NCI-H1105 (cell line): ENCODE results near the gene THSD4.
A peak's percentile ranks its signal among the peaks of the same experiment; 100 is the strongest.

Experiments
- DNase-seq: peaks from one replicate; lab custom pipeline; 2025; lab: John Stamatoyannopoulos, UW

THSD4 gene

DNA sequence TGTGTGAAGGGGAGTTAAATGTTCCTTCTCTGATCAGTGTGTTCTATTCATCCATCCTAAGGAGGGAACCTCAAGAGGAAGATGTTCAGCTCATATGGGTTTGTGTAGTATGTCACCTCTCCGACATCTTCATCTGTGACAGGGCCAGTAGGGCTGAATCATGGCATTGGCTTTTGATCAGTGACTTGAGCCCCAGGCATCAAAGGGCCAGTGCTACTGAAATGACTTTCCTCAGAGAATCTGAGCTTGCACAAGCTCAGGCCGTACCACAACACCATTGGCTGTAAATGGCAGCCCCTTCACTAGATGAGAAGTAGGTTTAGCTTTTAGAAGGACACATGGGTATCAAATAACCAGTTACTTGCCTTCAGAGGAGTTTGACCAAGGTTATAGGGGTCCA, 511.9 kb downstream of the THSD4 start:
- DNase-seq, result no peak

DNA sequence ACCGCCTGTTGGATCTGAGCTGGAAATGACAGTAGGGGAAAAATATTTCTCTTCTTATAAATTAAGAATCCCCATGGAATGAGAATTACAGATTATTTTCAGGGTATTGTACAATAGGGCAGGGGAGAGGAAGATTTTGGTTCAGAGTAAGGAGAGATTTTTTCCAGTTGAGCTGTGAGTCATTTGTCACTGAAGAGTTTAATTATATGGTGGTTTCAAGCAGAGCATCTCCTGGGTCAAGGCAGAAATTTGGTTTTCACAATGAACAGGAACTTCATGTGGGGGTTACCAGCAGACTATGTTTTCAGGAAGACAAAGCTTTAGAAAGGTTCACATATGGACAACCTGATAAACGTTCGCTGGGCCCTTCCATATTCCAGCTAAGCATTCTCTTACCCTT, 512.3 kb downstream of the THSD4 start:
- no peak for DNase-seq

DNA sequence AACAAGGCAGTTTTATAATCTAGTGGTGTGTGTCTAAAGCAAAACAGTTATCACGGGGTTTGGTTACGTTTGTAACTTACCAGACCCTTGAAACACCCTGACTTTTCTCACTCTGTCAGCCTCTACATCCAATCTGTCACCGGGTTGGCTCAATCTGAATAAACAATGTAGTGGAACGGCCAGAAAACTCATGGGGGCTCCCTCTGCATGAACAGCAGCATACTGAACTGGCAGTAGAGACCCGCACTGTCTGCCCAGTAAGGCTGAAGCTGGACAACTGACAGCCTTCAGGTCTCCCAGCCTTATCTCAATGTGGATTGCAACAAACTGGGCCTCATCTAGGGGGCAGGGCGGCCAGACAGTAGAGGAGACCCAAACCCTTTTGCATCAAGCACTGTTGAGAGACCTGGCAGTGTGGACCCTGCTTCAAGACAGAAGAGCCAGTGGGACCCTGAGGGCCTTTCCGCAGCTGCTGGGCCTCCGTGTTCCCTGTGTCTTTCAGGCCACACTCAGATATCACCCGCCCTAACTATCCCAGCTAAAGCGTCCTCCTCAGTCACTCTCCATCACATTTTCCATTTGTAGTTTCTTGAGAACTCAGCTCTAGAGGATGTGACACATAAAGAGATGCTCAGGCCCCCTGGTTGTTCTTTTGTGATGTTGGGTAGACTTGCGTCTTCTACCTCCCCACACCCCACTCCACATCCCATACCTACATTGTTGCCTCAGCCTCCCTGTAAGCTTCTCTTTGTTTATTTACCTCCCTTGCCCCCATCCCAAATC, 513.9 kb downstream of the THSD4 start:
- no peak for DNase-seq

DNA sequence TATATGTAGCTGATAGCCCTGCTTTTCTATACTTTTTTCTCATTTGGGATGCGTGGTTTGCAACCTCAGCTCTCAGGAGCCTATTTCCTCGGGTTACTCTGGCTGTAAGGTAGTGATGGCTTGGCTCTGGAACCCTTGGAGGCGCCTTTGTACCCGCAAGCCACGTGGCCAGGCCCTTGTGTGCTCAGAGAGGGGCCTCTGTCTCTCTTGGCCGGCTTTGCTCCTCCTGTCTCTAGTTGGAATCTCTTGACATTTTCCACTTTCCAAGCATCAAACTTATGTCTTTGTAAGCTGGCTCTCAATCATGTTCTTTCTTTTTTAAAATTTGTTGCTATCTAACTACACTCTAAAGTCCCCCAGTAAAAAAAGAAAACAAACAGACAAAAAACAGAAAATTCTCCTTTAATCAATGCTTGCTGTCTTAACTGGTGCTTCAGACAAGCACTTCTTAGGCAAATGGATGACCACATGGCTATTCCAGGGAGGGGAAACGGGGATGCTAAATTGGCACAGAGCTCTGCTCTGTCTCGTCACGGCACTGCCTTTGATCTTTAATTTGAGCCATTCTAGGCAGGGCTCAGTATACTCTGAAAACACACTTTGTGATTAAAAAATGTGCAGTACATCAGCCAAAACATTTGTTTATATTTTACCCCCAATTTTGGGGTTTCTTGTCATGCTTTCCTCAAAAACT, 514.7 kb downstream of the THSD4 start:
- DNase-seq, result no peak

DNA sequence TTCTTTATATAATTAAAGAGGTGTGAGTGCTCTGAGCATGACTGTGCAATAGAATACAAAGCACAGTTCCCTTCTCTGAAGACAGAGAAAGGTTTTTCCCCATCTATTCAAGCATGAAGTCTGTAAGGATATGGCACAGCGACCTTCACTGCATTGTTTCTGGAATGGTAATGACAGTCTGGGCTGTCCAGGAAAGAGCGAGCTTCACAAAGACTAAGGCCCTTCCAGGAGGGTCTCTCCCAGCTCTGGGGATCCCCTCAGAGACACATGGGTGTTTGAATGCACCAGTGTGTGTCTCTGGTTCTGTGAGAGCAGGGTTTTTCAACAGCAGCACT, 515.2 kb downstream of the THSD4 start:
- DNase-seq, result no peak

DNA sequence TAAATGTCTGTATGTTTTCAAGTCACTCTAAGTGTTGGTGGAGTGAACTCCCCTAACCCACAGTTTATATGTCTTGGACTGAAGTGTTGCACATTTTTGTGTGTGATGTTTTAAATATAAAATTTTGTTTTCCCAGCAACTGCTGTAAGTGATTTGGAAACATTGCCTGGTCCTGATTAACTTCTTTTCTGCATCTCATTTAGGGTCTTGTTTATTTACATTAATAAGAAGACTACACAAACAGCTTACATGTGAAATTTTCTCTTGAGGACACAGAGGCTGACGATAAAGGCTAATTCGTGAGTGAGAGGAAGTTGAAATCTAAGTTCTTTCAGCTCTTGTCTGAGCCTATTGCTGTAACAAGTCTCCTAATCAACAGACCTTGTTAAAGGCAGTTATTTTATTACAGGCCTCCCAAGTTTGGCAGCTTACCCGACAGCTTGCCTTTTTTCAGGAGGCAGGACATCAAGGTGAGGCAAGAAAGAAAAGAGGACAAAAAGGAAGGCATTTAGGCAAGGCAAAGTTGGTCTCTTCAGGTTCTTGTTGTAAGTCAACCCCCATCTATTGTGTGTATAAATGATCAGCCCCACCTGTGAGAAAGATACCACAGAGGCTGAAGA, 517.4 kb downstream of the THSD4 start:
- DNase-seq, result no peak

DNA sequence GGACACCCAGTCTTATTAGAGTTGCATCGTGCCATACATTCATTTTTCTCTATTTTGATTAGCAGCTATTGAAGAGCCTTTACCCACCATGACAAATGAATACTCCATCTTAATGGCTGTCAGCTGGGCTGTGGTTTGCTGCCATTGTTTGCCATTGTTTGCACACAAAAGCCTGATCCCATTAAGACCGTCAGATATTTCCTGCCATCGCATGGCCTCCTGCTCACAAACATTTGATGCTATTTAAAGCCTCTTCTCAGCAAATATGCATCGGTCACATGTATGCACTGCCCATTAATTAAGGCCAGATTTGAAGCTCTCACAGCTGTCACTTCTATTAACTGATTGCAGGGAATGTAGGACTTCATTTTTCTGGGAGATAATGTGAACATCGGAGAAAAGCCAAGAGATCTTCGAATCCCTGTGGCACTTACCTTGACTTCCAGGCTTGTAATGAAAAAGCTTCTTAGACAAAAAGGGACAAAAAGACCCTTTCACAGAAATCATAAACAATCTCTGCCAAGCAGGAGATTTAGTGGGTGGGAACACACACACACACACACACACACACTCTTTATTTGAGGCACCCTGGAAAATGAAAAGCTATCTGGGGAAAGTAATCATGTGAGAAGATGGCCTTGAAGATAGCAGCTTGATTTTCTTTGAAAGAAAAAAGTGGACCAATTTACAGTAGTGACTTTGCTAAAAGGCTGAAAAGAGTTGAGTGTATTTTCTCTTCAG, 519.7 kb downstream of the THSD4 start:
- peak; percentile 91 for DNase-seq

DNA sequence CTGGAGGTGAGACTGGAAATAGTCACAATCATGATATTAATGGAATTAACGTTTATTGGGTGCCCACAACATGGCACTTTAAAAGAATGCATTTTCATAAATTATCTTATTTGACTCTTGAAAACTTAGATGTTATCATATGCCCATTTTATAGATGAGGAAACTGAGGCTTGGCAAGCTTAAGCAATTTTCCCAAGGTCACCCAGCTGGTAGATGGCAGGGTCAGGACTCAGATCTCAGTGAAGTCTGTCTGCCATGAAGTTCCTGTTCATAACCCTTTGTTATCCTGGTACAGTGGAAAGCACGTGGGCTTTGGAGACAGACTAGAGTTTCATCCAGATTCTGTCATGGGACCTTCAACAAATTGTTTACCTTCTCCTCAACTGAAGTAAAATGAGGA, 520.5 kb downstream of the THSD4 start:
- no peak for DNase-seq

DNA sequence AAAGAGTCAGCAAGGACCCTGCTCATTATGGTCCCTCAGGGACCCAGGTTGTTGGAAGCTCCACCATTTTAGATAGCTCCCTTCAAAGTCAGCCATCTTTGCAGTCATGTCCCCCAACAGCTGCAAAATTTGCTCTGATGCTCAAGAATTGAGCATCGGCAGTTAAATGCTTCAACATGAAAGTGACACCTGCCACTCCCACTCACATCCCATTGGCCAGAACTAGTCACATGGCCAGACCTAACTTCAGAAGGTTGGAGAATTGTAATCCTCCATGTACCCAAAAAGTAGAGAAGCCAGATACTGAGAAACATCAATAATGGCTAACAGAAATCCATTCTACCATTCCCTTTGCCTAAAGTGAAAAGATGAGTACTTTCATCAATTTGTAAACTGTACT, 523.6 kb downstream of the THSD4 start:
- no peak for DNase-seq

DNA sequence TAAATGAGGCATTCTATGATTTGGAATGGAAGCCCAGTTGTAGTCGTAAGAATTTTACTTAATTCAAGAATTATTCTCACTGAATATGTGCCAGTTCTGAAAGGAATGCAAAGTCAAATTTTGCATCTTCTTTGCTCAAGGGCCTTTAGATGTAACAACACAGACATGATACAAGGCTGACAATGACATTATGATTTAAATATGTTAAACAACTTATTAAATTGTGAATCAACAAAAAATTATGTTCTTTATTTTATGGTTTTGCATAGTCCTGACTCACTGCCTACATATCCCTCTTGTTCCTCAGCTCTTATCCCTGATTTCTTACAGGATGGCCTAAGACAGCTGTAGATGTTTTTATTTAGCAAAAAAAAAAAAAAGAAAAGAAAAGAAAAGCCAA, 524.2 kb downstream of the THSD4 start:
- no peak for DNase-seq

DNA sequence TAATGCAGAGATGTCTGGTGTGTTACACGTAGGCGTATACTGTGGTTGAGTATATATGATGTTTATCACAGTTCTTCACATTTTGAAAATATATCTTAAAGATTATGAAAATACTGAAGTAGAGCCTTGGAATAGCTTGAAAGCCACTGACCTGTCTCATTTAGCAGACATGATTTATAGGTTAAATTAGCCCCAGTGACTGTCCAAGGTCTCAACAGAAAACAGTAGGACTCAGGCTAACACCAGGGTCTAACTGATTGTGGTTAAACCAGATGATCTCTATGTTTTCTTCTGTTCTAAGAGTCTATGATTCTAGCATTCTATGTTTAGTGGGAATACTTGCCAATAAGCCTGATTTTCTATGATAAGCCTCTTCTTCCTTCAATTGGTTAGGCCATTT, 528.6 kb downstream of the THSD4 start:
- DNase-seq, result no peak

DNA sequence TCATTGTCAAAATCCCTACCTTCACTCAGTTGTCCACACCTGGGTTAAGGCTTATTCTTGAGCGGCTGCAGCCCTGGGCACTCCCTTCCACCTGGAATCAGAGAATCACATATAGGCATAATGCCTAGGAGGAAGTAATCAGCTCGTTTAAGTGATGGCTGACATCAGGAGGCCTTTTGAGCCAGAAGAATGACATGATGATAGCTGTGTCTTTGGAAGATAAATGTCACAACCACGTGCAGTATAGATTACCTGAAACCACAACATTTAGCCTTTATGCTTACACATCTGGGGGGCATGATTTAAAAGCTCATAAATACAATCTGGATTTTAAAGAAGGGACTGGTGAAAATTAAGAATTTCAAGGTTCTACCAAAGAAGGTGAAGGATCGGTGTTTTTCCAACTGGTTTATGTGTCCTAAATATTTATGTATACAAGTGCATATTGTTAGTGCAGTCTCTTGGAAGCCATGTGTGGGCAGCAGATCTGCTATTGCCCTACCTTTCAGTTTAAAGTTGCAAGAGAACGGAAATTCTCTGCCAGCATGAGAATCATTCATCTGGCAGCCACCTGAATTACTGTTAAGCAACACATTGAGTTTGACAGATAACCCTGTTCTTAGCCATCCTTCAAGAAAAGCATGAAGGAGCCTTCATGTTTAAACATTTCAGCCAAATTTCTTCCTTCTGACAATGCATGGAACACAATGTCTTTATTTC, 531.7 kb downstream of the THSD4 start:
- DNase-seq, result no peak

DNA sequence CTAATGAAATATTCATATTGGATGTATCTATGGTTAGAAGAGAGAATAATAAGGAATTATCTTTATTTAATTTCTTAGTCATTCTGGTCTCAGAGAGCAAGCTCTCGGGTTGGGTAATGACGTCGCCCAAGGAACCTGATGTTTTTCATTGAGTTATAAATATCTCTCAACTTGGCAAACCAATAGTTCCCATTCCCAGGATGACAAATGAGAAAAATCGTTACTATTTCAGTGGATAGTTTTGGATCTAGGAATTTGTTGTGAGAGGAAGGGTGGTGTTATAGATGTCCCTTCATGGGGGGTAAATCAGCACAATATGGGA, 532.2 kb downstream of the THSD4 start:
- no peak for DNase-seq

DNA sequence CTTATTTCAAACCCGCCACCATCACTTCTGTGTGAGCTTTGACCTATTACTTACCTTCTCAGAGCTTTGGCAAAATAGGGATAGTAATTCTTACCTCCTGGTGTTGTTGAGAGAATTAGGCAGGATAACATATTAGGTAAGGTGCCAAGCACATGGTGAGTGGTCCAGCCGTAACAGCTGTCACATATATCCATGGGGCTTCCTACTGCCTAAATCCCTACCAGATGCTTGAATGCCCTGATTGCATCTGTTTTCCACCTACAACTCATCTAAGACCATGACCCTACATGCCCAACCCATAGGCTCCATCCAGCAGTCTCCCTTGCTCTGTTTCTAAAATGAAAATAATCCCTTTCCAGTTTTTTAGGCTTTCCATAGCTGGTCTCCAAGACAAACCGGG, 532.8 kb downstream of the THSD4 start:
- no peak for DNase-seq

DNA sequence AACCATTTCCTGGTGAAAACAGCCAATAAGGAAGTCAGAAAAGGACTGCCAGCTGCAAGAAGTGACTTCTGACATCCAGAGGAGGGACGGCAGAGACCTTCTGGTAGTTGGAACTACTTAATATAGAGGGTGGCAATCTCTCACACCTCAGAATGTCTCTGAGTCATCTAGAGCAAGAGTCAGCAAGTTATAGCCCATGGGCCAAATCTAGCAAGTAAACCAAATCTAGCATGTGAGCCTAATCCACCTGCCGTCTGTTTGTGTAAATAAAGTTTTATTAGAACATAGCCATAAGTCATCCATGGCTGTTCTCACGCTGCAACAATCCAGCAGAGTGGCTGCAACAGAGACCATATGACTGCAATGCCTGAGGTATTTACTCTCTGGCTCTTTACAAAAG, 534.6 kb downstream of the THSD4 start:
- no peak for DNase-seq

DNA sequence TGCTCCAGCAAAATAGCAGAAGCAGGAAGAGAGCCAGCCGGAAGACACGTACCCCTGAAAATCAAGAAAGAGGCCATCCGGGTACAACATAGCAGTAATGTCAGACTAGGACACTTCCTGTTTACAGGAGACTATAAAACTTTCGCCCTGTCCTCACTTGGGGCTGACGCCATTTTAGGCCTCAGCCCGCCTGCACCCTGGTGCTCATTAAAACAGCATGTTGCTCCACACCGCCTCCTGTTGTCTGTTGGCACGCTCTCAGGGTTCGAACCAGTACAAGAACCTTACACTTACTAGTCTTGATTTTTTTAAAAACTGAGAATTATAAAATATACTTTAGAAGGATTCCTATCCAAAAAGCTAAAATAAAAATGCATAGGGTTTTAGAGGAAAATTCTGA, 535.3 kb downstream of the THSD4 start:
- DNase-seq, result no peak

DNA sequence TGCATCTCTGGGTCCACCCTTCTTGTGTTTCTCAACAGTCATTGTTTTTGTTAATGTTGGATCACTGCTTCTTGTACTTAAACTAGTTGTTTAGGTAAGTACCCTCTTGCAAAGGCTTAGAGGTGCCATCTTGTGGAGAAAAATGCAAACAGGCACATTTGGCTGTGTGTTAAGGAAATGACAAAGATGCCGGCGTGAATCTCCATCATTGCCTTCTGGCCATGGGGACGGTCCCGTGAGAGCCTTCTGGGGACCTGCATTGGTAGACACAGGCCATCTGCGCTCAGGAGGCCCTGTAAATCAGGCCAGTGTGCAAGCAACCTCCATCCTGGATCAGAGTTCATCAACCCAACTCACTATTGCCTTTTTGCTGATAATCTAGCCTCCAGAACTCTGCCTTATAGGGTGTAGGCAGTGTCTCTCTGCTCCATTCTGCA, 536.5 kb downstream of the THSD4 start:
- peak; percentile 70 for DNase-seq

DNA sequence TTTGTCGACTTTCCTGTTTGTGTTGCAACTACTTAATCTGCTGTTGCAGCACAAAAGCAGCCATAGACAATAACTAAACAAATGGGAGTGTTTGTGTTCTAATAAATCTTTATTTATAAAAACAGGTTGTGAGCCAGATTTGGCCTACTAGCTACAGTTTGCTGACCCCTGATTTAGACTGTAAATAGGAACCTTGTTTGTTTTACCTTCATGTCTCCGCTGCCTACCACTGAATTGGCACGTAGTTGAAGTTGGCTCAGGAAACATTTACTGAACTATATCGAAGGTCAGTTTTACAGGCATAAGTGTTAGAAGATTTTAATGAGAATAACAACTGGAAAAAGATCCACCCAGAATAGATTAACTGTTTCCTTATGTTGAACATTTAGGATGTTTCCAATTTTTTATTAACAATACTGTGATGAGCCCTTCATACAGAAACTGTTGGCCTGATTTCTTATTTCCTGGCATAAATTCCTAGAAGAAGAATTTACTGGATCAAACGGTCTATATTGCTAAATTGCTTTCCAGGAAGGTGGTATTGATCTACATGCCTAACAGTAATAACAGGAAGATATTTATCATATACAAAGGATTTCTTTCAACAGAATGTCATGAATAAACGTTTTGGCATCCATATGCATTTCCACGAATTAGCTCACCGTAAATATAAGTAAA, 538.9 kb downstream of the THSD4 start:
- no peak for DNase-seq

DNA sequence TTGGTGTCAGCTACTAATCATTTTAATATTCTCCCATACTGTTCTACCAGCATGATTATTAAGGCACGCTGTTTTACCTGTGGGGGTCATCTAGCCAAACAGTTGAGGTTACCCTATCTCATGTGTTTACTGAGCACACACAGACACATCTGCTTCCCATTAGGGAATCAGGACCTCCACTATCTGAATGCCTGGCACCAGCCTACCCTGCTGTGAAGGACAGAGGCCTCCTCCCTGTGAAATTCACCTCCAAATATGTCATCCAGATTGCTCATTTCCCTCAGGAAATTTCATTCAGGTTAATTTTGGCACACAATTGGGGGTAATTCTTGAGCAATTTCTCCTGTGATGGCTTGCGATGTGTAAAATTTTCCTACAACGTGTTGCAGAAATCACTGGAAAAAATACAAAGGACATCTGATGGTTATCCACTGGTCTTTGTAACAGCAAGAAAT, 539.5 kb downstream of the THSD4 start:
- DNase-seq, result no peak

DNA sequence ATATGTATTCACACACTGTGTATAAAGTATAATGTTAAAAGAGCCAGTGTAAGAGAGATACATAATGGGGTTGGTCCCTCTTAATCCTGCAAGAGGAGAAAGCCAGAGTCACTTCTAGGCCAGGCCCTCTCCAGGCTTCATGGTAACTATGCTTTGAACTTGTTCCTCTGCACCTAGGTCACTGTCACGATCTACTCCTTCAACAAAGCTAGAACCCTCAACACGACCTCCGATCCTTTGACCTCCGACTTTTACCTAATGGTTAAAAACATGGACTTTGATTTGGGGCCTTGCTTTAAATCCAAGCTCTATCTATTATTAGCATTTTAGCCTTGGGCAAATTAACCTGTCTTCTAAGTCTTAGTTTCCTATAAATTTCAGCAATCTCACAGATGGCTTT, 541.2 kb downstream of the THSD4 start:
- DNase-seq, result no peak

DNA sequence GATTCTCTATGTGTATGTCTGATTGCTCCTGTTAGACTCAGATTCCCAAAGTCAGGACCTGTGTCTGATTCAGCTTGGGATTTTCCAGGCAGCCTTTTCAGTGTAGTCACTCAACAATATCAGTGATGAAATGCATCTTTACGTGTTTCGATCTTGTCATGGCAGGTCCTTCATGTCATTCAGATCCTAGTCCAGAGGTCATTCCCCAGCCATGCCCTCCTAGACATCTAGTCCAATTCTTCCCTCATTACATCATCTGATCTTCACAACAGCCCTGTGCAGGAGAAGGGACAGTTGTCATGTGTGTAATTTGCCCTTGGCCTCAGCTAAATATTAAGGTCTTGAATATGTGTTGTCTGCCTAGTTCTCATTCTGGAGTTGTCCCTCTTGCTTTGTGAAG, 541.9 kb downstream of the THSD4 start:
- DNase-seq, result no peak

DNA sequence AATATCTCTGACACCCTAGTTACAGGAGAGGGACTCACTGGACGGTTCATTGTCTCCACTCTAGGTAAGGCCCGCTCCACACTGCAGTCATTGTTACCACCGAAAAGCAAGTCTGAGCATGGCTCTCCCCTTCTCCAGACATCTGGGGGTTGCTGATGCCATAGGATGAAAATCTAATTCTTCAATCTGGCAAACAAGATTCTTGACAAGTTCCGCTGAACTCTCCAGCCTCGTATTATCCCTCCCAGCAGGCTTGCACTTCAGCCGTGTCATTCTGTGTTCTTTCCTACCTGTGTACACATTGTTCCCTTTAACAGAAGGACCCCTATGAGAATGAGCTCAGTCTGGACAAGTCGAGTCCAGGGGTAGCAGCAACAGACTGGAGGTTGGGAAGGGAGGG, 542.8 kb downstream of the THSD4 start:
- no peak for DNase-seq
